DOHH2 (cell line): ENCODE data around the gene IFNG.

Source experiments
- H3F3A ChIP-seq: fragments of 200-600 bp; sonication (generic), shearing (Covaris generic); 2 replicates; pipeline ENCODE4 v1.6.0; 2016; ENCODE audit warnings: antibody characterized with exemption, mild to moderate bottlenecking; ENCODE audit not compliant: control insufficient read depth, insufficient read depth
- H3K27ac ChIP-seq: fragments of 200-600 bp; sonication (generic); 2 replicates; pipeline ENCODE4 v1.5.1; 2014; ENCODE audit warnings: low read depth, mild to moderate bottlenecking, low read length, moderate library complexity
- H3K27me3 ChIP-seq: fragments of 200-600 bp; sonication (generic); 2 replicates; pipeline ENCODE4 v1.6.1; 2014; ENCODE audit warnings: mild to moderate bottlenecking, low read length, mixed read lengths; ENCODE audit not compliant: control insufficient read depth
- H3K36me3 ChIP-seq: fragments of 200-600 bp; sonication (generic); 2 replicates; pipeline ENCODE4 v1.6.1; 2014; ENCODE audit warnings: mild to moderate bottlenecking, low read length, moderate library complexity, mixed read lengths; ENCODE audit not compliant: control insufficient read depth
- H3K4me1 ChIP-seq: fragments of 200-600 bp; sonication (generic); 2 replicates; pipeline ENCODE4 v1.6.1; 2014; ENCODE audit warnings: mild to moderate bottlenecking, low read length, mixed read lengths; ENCODE audit not compliant: control insufficient read depth
- H3K4me2 ChIP-seq: fragments of 200-600 bp; sonication (generic); 2 replicates; pipeline ENCODE4 v1.6.0; 2014; ENCODE audit warnings: mild to moderate bottlenecking, low read length, moderate library complexity
- H3K4me3 ChIP-seq: fragments of 200-600 bp; sonication (generic); 2 replicates; pipeline ENCODE4 v1.5.1; 2014; ENCODE audit warnings: mild to moderate bottlenecking, low read length, mixed read lengths
- H3K79me2 ChIP-seq: fragments of 200-600 bp; sonication (generic); 2 replicates; pipeline ENCODE4 v1.6.1; 2014; ENCODE audit warnings: mild to moderate bottlenecking, low read length, mixed read lengths; ENCODE audit not compliant: control insufficient read depth
- H3K9me2 ChIP-seq: fragments of 200-600 bp; sonication (generic); replicated peaks from 2 replicates; pipeline ENCODE4 v1.6.1; 2014; ENCODE audit warnings: mild to moderate bottlenecking, low read length, mixed read lengths; ENCODE audit not compliant: control insufficient read depth
- H3K9me3 ChIP-seq: fragments of 200-600 bp; sonication (generic); 2 replicates; pipeline ENCODE4 v1.6.1; 2014; ENCODE audit warnings: antibody characterized with exemption, low read length, mixed read lengths; ENCODE audit not compliant: control insufficient read depth, insufficient read depth
- H4K20me1 ChIP-seq: fragments of 200-600 bp; sonication (generic); 2 replicates; pipeline ENCODE4 v1.6.0; 2014; ENCODE audit warnings: low read depth, mild to moderate bottlenecking, antibody characterized with exemption, low read length, moderate library complexity; ENCODE audit not compliant: control insufficient read depth, insufficient read depth
- CTCF ChIP-seq: fragments of 200-600 bp; sonication (generic); IDR thresholded peaks from one replicate; pipeline ENCODE4 v1.5.1; 2014; ENCODE audit warnings: antibody characterized with exemption, mild to moderate bottlenecking, low read depth, low read length; ENCODE audit not compliant: poor library complexity, severe bottlenecking
- EZH2phosphoT487 ChIP-seq: fragments of 200-600 bp; sonication (generic); IDR thresholded peaks from 2 replicates; pipeline ENCODE4 v1.6.1; 2017; ENCODE audit warnings: borderline replicate concordance, mild to moderate bottlenecking, antibody characterized with exemption, low read length, moderate library complexity, mixed read lengths

The IFNG gene

GRCh38 chr12:68117661-68118060 is 41.9 kb downstream of the IFNG start:
- H3K9me3 ChIP-seq, result no peaks in the 10 kb centered on the region
- H3K27ac ChIP-seq, result no peak overlapping the region
- H3K4me2 ChIP-seq, result no peak overlapping the region
- no peaks in the 10 kb centered on the region for H3F3A ChIP-seq
- no peaks in the 10 kb centered on the region for H3K36me3 ChIP-seq
- no peaks in the 10 kb centered on the region for H3K9me2 ChIP-seq
- no peaks in the 10 kb centered on the region for H3K79me2 ChIP-seq
- TF ChIP-seq EZH2phosphoT487, result no peak
- TF ChIP-seq CTCF, result no peak
- no peaks in the 10 kb centered on the region for H3K27me3 ChIP-seq
- H4K20me1 ChIP-seq, result no peaks in the 10 kb centered on the region
- H3K4me3 ChIP-seq, result no peak overlapping the region
- H3K4me1 ChIP-seq, result peaks cover 21% of the 10 kb centered on the region

GRCh38 chr12:68115281-68115680 is 44.3 kb downstream of the IFNG start:
- Histone ChIP-seq H3K4me3 (no peak overlapping the region), H3K9me2 (no peaks in the 10 kb centered on the region), H3F3A (no peaks in the 10 kb centered on the region), H3K27me3 (no peaks in the 10 kb centered on the region), H4K20me1 (no peaks in the 10 kb centered on the region), H3K4me1 (no peaks in the 10 kb centered on the region), H3K79me2 (no peaks in the 10 kb centered on the region), H3K4me2 (no peak overlapping the region), H3K36me3 (no peaks in the 10 kb centered on the region), H3K9me3 (no peaks in the 10 kb centered on the region), H3K27ac (no peak overlapping the region)
- TF ChIP-seq CTCF (no peak), EZH2phosphoT487 (no peak)

- no peak overlapping the region for H3K4me3 ChIP-seq
- H3F3A ChIP-seq, result no peaks in the 10 kb centered on the region
- no peak overlapping the region for H3K4me2 ChIP-seq
- no peaks in the 10 kb centered on the region for H3K79me2 ChIP-seq
- no peak overlapping the region for H3K27ac ChIP-seq
- H4K20me1 ChIP-seq, result no peaks in the 10 kb centered on the region
- H3K9me2 ChIP-seq, result no peaks in the 10 kb centered on the region
- no peaks in the 10 kb centered on the region for H3K36me3 ChIP-seq
- no peaks in the 10 kb centered on the region for H3K27me3 ChIP-seq
- no peaks in the 10 kb centered on the region for H3K4me1 ChIP-seq
- no peak for TF ChIP-seq EZH2phosphoT487
- no peak for TF ChIP-seq CTCF
- no peaks in the 10 kb centered on the region for H3K9me3 ChIP-seq
Measured at GRCh38 chr12:68114606-68115005, 44.9 kb downstream of the IFNG start.

- Histone ChIP-seq H3K9me2 (no peaks in the 10 kb centered on the region), H3K36me3 (no peaks in the 10 kb centered on the region), H3F3A (no peaks in the 10 kb centered on the region), H3K79me2 (no peaks in the 10 kb centered on the region), H3K4me1 (no peaks in the 10 kb centered on the region), H3K4me2 (no peak overlapping the region), H3K27ac (no peak overlapping the region), H3K4me3 (no peak overlapping the region), H3K27me3 (no peaks in the 10 kb centered on the region), H4K20me1 (no peaks in the 10 kb centered on the region), H3K9me3 (no peaks in the 10 kb centered on the region)
- TF ChIP-seq CTCF (peak; percentile 73), EZH2phosphoT487 (no peak)
Measured at GRCh38 chr12:68113644-68114043, 45.9 kb downstream of the IFNG start.
